IMR-90 (cell line): ENCODE measurements around the gene ROBO2. TPM values are rescaled to one million over a fixed set of nuclear protein-coding genes. Genes with fewer than 3 reads are reported as not detected.

Experiments
- ATAC-seq: fragments of 200-7000 bp; cut with Tn5 transposase; 2 replicates; pipeline ENCODE4 v1.9.1; 2020; ENCODE audit warnings: low read depth, mild to moderate bottlenecking, moderate library complexity
- BruUV-seq: library from RNA; stranded (reverse); fragments of 400-500 nt; replicated peaks from 2 replicates; lab custom pipeline; 2021; lab: Mats Ljungman, UMichigan
- CTCF ChIA-PET: fragments of 300-600 bp; formaldehyde crosslinking; extraction: SDS; loops from one replicate; lab custom pipeline; 2021; ENCODE audit warnings: antibody characterized with exemption; lab: Yijun Ruan, JAX
- POLR2A ChIA-PET: fragments of 300-600 bp; sonication (Branson Sonifier 250); formaldehyde crosslinking; loops from one replicate; lab custom pipeline; 2022; ENCODE audit warnings: antibody characterized with exemption; ENCODE audit not compliant: unreplicated experiment; lab: Charles Lee
- DNase-seq: peaks from one replicate; pipeline ENCODE4 v3.0.0; 2013
- H2AFZ ChIP-seq: replicated peaks from 2 replicates; pipeline ENCODE3; 2013; ENCODE audit warnings: low read length, mild to moderate bottlenecking; ENCODE audit not compliant: poor library complexity
- H2AK5ac ChIP-seq: 2 replicates; pipeline ENCODE4 v1.6.1; 2013; ENCODE audit warnings: low read depth, low read length, inconsistent platforms
- H2AK9ac ChIP-seq: replicated peaks from 2 replicates; pipeline ENCODE3; 2013; ENCODE audit warnings: mild to moderate bottlenecking, low read depth, low read length, moderate library complexity; ENCODE audit not compliant: poor library complexity
- H2BK120ac ChIP-seq: 2 replicates; pipeline ENCODE4 v1.6.1; 2013; ENCODE audit warnings: low read depth, low read length, inconsistent platforms
- H2BK15ac ChIP-seq: 3 replicates; pipeline ENCODE4 v1.6.1; 2013; ENCODE audit warnings: low read depth, low read length, inconsistent platforms
- H2BK20ac ChIP-seq: 2 replicates; pipeline ENCODE4 v1.6.1; 2013; ENCODE audit warnings: low read depth, mild to moderate bottlenecking, inconsistent platforms, low read length, moderate library complexity
- H2BK5ac ChIP-seq: 2 replicates; pipeline ENCODE4 v1.6.1; 2013; ENCODE audit warnings: mild to moderate bottlenecking, low read depth, low read length, inconsistent platforms; ENCODE audit not compliant: poor library complexity, severe bottlenecking
- H3K14ac ChIP-seq: replicated peaks from 2 replicates; pipeline ENCODE4 v1.6.1; 2013; ENCODE audit warnings: low read depth, low read length, inconsistent platforms
- H3K18ac ChIP-seq: 2 replicates; pipeline ENCODE4 v1.6.1; 2013; ENCODE audit warnings: low read depth, low read length, control low read depth
- H3K23ac ChIP-seq: 2 replicates; pipeline ENCODE4 v1.6.1; 2013; ENCODE audit warnings: low read depth, low read length, inconsistent platforms
- H3K27ac ChIP-seq: 2 replicates; pipeline ENCODE4 v1.5.1; 2013; ENCODE audit warnings: mild to moderate bottlenecking, control low read depth, low read length; ENCODE audit not compliant: insufficient read depth
- H3K27me3 ChIP-seq: 2 replicates; pipeline ENCODE4 v1.6.1; 2013; ENCODE audit warnings: low read length; ENCODE audit not compliant: control insufficient read depth, insufficient read depth
- H3K36me3 ChIP-seq: 2 replicates; pipeline ENCODE4 v1.6.1; 2013; ENCODE audit warnings: low read length, mixed read lengths; ENCODE audit not compliant: control insufficient read depth, insufficient read depth
- H3K4ac ChIP-seq: 2 replicates; pipeline ENCODE4 v1.6.1; 2013; ENCODE audit warnings: low read depth, low read length, inconsistent platforms
- H3K4me1 ChIP-seq: 2 replicates; pipeline ENCODE4 v1.6.1; 2013; ENCODE audit warnings: low read length, mixed read lengths; ENCODE audit not compliant: control insufficient read depth, insufficient read depth
- H3K4me2 ChIP-seq: 2 replicates; pipeline ENCODE4 v1.6.1; 2013; ENCODE audit warnings: low read depth, mild to moderate bottlenecking, control low read depth, low read length, moderate library complexity
- H3K4me3 ChIP-seq: 2 replicates; pipeline ENCODE4 v1.5.1; 2013; ENCODE audit warnings: low read depth, mild to moderate bottlenecking, control low read depth, low read length, moderate library complexity; ENCODE audit not compliant: insufficient read depth
- H3K56ac ChIP-seq: 2 replicates; pipeline ENCODE4 v1.6.1; 2013; ENCODE audit warnings: low read length, inconsistent platforms; ENCODE audit not compliant: insufficient read depth; ENCODE audit errors: extremely low read depth
- H3K79me1 ChIP-seq, 2 experiments: 2 replicates each; pipeline ENCODE4 v1.6.1; 2013; ENCODE audit warnings: low read length in 2 of 2, inconsistent platforms in 1 of 2, low read depth in 1 of 2
- H3K9ac ChIP-seq: 2 replicates; pipeline ENCODE4 v1.6.1; 2013; ENCODE audit warnings: low read depth, low read length, control low read depth
- H3K9me1 ChIP-seq: 2 replicates; pipeline ENCODE4 v1.6.1; 2013; ENCODE audit warnings: low read length, inconsistent platforms; ENCODE audit not compliant: insufficient read depth
- H3K9me3 ChIP-seq: 2 replicates; pipeline ENCODE4 v1.6.1; 2013; ENCODE audit warnings: low read length; ENCODE audit not compliant: control insufficient read depth, insufficient read depth
- H4K20me1 ChIP-seq: 2 replicates; pipeline ENCODE4 v1.6.1; 2013; ENCODE audit warnings: low read length, inconsistent platforms; ENCODE audit not compliant: insufficient read depth
- H4K5ac ChIP-seq: 2 replicates; pipeline ENCODE4 v1.6.1; 2013; ENCODE audit warnings: mild to moderate bottlenecking, low read depth, low read length, control low read depth
- H4K8ac ChIP-seq, 2 experiments: 2 replicates each; pipeline ENCODE4 v1.6.1; 2013; ENCODE audit warnings: low read depth in 2 of 2, low read length in 2 of 2, control low read depth in 1 of 2, inconsistent platforms in 1 of 2
- H4K91ac ChIP-seq: 2 replicates; pipeline ENCODE4 v1.6.1; 2013; ENCODE audit warnings: low read depth, low read length, inconsistent platforms; ENCODE audit not compliant: insufficient read depth
- BHLHE40 ChIP-seq: fragments of 150-350 bp; IDR thresholded peaks from 2 replicates; pipeline ENCODE4 v1.6.1; 2016; ENCODE audit warnings: mild to moderate bottlenecking, low read depth, low read length
- CEBPB ChIP-seq: IDR thresholded peaks from 2 replicates; pipeline ENCODE4 v1.6.1; 2012; ENCODE audit warnings: low read depth, low read length, improper control_type of control experiment
- MXI1 ChIP-seq: IDR thresholded peaks from 2 replicates; pipeline ENCODE4 v1.6.1; 2012; ENCODE audit warnings: low read depth, mild to moderate bottlenecking, low read length, moderate library complexity, borderline replicate concordance
- RAD21 ChIP-seq: IDR thresholded peaks from 2 replicates; pipeline ENCODE4 v1.6.1; 2012; ENCODE audit warnings: low read length, improper control_type of control experiment
- RFX5 ChIP-seq: IDR thresholded peaks from 2 replicates; pipeline ENCODE4 v1.8.0; 2012; ENCODE audit warnings: low read depth, mild to moderate bottlenecking, low read length, moderate library complexity
- WGBS, 2 experiments: methylation state at CpG; one replicate each; pipeline versions ENCODE4 v1.1.5 to v1.1.7; 2013; ENCODE audit warnings: missing lambda C conversion rate in 2 of 2; ENCODE audit not compliant: insufficient read length in 1 of 2; ENCODE audit errors: extremely low coverage in 2 of 2; 5-methylcytosine and 5-hydroxymethylcytosine counted together
- dilution Hi-C: fragments of 300-500 bp; cut with HindIII; formaldehyde crosslinking; loops from one replicate; pipeline ENCODE4 v1.14.3; 2018; ENCODE audit warnings: low sequenced_read_pairs; ENCODE audit not compliant: unreplicated experiment
- in situ Hi-C: fragments of 300-500 bp; cut with MboI; formaldehyde crosslinking; loops from 3 replicates; pipeline ENCODE4 v1.14.3; 2019; ENCODE audit warnings: low sequenced_read_pairs, inconsistent platforms, mixed read lengths
- intact Hi-C: fragments of 100-400 bp; cut with micrococcal nuclease; formaldehyde crosslinking; loops from 2 replicates; pipeline ENCODE4 v1.10.0; 2022
- polyA plus RNA-seq, 3 experiments: library from polyadenylated mRNA; depleted of rRNA; stranded (reverse); fragments of >200 nt; gene quantifications; 2 replicates each; pipeline ENCODE4 v1.2.3, GENCODE V29; 2012; ENCODE audit warnings: low replicate concordance in 1 of 3
- total RNA-seq: library from RNA; depleted of rRNA; stranded (reverse); fragments of >200 nt; gene quantifications from 2 replicates; pipeline ENCODE4 v1.2.3, GENCODE V29; 2012

Gene ROBO2
- total and polyA plus RNA-seq, 2 of the 4 experiments (the other 2 are of a cell fraction) = 9.3 to 14.5 TPM

- no peak overlapping the region for H2AFZ ChIP-seq
- H2BK120ac ChIP-seq = no peak overlapping the region
- H3K9ac ChIP-seq = no peak overlapping the region
- no peak overlapping the region for H3K14ac ChIP-seq
- no peaks in the 10 kb centered on the region for H4K20me1 ChIP-seq
- no peaks in the 10 kb centered on the region for H3K79me1 ChIP-seq
- H3K4me3 ChIP-seq = no peak overlapping the region
- no peak overlapping the region for H2AK9ac ChIP-seq
- H3K4me2 ChIP-seq = no peak overlapping the region
- no peaks in the 10 kb centered on the region for H3K4me1 ChIP-seq
- DNase-seq (no peak), ATAC-seq (no peak)
- no peak overlapping the region for H3K56ac ChIP-seq
- no CpG with 5 or more reads among the region's 3 CpGs for WGBS, 2 experiments
- no peak overlapping the region for H3K27ac ChIP-seq
- no peak overlapping the region for H4K8ac ChIP-seq
- in situ Hi-C loops = no loop called here
- H3K18ac ChIP-seq = no peak overlapping the region
- intact Hi-C loops = no loop called here
- H3K27me3 ChIP-seq = no peaks in the 10 kb centered on the region
- H2AK5ac ChIP-seq = no peak overlapping the region
- H2BK20ac ChIP-seq = no peak overlapping the region
- dilution Hi-C loops = no loop called here
- H3K23ac ChIP-seq = no peak overlapping the region
- ChIA-PET POLR2A (no interaction called here), CTCF (no interaction called here)
- H4K91ac ChIP-seq = no peak overlapping the region
- no TSS peak for BruUV-seq
- H3K9me3 ChIP-seq = no peaks in the 10 kb centered on the region
- H4K5ac ChIP-seq = no peak overlapping the region
- H2BK15ac ChIP-seq = no peak overlapping the region
- H3K9me1 ChIP-seq = no peaks in the 10 kb centered on the region
- no peak overlapping the region for H3K4ac ChIP-seq
- TF ChIP-seq RFX5 (no peak), MXI1 (no peak), BHLHE40 (no peak), RAD21 (no peak), CEBPB (no peak)
- H3K36me3 ChIP-seq = no peaks in the 10 kb centered on the region
- H2BK5ac ChIP-seq = no peak overlapping the region
These were observed 151.7 kb downstream of the ROBO2 start for GRCh38 chr3:77191640-77192039.
